Measurements from ENCODE around the gene AGPAT1.

- no peak for TF ChIP-seq EZH2 (IDR thresholded peaks at IDR 0.05)
- no peak for TF ChIP-seq POLR2AphosphoS5 (IDR thresholded peaks at IDR 0.05; ENCODE audit: borderline replicate concordance, low read depth, low read length)
- no peak for TF ChIP-seq FOXP2 (optimal IDR thresholded peaks at IDR 0.05; ENCODE audit: control extremely low read depth, extremely low read length, insufficient read depth)
Observed at GRCh38 chr6:32204268-32204715, 28.4 kb upstream of the AGPAT1 start.
